GM19397 (cell line): ENCODE measurements around the gene DTWD2.

Experiments used
- ATAC-seq: cut with Tn5 transposase; IDR thresholded peaks from one replicate; pipeline ENCODE4 v1.9.1; 2021; ENCODE audit warnings: mild to moderate bottlenecking, moderate library complexity; ENCODE audit not compliant: unreplicated experiment

The DTWD2 gene, protein sequence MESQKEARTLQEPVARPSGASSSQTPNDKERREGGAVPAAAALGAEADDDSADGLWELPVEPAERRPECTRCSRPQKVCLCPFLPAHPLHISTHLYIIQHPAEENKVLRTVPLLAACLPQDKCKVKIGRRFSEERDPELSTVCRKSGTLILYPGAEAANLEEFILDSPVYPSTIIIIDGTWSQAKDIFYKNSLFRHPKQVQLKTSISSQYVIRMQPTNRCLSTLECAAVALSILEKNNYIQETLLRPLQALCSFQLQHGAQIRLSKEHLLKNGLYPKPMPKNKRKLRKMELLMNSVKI

DNA sequence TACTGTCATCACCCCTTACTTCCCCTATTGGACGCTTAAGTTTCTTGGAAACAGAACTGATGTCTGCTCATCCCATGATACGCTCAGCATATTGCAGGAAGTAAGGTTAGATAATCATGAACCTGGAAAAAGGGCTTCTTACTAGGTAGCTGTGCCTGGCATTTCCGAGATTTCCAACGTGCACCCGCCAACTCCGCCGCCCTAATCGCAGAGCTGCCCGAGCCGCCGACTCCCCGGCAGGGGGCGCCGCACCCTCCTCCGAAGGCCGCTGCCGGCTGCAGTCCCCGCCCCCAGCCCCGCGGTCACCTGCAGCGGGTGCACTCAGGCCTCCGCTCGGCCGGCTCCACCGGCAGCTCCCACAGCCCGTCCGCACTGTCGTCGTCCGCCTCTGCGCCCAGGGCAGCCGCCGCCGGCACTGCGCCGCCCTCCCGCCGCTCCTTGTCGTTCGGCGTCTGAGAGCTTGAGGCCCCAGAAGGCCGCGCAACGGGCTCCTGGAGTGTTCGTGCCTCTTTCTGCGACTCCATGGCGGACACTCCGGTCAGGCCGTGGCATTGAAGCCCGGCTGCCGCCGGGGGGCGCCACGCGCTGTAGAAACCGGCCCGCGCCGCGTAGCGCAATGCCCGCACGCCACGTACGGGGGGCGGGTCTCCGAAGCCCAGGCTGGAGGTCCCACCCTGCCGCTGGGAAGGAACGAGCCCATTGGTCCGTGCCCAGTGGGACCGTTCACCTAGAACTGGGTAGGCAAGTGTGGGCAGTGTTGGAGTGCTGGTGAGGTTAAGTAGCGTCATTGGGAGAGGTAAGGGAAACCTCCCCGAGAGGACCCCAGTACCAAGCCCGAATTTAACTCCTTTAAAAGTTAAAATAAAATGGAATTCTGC, at the start of gene DTWD2:
Gene DTWD2, minus strand, starts transcription at position 560 of the 878 bp plus-strand sequence. Its CDS starts 36 bp downstream, at position 524.
- peak; percentile 92 for ATAC-seq

DNA sequence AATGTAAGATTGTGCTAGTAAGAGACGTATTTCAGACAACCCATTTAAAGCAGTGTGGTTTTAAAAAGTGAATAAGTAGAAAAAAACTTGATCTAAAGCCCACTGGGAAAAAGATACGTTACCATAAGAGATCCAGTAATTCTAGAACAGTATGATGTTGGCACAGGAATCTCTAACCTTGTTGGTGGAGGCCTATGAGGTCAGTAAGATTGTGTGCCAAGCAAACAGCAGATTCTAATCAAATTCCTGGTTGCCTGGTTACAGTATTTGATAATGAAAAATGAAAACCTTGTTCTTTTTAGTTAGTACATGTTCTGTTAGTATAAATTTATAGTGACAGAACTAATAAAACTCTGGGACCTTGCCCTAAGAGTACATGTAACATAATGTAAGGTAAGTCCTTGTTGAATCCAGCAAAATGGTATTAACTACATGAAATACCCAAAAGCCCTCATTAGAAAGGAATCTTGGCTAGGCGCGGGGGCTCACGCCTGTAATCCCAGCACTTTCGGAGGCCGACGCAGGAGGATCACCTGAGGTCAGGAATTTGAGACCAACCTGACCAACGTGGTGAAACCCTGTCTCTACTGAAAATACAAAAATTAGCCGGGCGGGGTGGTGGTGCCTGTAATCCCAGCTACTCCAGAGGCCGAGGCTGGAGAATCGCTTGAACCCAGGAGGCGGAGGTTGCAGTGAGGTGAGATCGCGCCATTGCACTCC, 49.3 kb upstream of the DTWD2 start:
- no peak for ATAC-seq

DNA sequence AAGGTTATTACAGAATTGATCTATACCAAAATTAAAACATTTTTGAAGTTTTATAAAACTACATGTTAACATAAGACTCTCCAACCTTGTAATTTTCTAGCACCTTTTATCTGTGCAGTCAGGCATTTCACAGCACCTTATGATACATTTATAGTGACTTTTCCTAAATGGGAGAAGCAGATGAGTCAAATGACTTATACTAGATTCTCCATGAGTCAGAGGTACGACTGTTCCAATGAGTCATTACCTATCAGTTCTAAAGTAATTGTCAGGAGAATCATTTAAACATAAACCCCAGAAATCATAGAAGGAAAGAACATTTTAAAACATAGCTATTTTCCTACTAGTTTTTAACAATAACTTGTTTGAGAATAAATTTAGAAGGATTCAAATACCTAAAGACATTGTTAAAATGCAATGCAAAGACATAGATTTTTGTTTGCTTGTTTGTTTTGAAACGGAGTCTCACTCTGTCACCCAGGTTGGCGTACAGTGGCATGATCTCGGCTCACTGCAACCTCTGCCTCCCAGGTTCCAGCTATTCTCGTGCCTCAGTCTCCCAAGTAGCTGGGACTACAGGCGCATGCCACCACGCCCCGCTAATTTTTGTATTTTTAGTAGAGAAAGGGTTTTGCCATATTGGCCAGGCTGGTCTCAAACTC, 47.9 kb upstream of the DTWD2 start:
- no peak for ATAC-seq

DNA sequence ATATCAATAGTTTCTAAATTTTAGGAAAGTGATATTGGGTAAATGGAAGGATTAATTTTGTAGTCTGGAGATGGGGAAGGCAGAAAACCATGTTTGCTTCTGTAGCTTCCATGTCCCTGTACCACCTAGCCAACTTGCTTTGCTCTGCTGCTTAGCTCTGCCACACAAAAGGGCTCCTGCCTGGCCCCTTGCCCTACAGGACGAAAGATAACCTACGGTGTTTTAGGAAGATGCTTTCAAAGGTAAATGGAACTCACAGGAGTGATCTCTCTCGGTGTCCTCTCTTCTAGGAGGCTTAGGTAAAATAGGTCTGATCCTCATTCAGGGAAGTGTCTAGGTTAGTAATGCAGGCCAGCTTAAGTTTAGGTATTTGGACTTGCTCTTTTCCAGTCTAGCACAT, 44.8 kb upstream of the DTWD2 start:
- no peak for ATAC-seq

DNA sequence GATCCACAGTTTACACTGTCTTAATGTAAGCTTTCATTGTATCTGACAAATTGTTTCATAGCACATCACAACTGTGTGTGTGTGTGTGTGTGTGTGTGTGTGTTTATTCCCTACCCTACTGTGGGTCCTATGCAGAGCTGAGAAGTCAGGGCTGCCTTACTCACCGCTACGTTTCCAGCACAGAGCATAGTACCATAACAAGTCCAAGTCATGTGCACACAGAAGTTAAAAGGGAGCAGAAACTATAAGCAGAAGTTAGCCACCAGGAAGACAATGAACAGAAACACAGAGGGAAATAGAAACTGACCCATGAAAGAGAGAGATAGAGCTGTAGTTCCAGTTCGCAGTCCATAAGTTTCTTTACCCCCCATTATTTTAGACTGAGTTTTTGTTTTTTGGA, 44.3 kb upstream of the DTWD2 start:
- peak; percentile 33 for ATAC-seq

DNA sequence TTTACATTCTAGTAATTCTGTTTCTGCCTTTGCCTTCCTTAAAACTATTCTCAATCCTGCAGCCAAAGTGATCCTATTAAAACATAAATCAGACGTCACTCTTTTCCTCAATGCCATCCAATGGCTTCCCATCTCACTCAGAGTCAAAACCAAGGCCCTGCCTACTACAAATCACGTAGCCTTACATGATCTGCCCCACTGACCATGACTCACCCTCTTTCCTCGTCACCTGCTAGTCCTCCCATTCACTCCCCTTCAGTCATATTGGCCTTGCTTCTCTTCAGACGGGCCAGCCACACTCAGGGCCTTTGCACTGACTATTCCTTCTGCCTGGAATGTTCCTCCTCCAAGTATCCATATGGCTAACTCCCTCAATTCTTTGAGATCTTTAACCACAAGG, 43.6 kb upstream of the DTWD2 start:
- ATAC-seq: peak; percentile 48

DNA sequence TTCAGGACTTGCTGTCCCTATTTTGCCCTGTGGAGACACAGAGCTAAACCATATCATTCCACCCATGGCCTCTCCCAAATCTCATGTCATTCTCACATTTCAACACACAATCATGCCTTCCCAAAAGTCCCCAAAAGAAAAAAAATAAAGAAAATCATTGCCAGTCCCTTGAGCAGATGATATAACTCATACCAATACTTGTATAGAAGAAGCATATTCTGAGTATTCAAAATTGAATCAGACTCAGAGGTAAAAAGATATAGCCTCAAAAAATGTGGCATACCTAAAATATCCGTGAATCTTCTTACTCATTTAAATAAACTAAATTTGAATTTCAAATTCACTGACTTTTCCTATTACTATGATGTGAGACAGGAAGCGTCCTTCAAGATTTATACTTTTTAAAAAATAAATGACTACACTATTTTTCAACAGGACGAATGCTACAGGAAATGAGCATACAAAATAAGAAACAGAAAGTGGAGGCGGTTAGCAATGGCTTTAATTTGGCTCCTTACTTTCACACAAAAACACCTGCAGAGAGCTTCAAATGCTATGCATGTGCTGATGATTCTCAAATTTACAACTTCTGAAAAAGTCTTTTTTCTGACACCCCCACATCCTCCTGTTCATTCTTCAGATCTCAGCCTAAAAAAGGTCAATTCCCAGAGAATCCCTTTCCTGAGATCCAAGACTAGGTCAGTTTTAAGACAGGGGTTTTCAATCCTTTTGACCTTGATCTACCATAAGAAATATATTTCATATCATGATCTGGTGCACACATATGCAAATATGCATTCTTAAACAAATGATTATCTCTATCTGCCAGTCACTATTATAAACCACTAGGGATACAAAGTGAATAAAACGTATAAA, 42.9 kb upstream of the DTWD2 start:
- ATAC-seq: peak; percentile 75

DNA sequence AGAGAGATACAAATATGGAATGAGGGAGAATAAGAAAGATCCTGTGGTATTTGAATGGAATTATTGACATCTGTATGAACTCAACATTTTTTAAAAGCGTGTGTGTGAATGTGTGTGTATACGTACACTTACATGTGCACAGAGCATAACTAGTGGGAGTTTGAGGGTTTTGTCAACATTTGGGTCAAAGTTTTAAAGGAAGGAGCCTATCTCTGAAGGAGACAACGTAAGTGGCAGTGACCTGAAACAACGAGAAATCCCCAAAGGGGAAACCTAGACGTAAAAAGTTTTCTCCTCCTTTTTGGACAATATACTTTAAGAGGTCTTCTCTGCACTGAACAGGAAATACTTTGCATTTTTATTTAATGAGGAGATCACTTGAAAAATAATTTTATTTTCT, 40.2 kb upstream of the DTWD2 start:
- ATAC-seq: no peak

DNA sequence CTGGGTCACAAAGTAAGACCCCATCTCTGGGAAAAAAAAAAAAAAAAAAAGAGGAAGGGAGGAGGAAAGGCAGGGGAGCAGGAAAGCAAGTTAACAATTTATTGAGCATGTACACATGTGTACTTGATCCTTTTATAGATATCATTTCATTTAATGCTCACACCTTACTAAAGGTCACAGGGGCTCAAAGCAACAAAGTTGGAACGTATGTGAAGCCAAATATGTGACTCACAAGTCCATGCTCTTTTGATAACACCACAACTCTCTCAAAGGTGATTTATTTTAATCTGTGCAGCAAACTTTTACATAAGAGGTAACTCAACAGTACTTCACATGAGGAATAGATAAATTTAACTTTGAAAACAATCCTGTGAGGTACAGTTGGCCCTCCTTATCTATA, 34.4 kb upstream of the DTWD2 start:
- ATAC-seq: no peak

DNA sequence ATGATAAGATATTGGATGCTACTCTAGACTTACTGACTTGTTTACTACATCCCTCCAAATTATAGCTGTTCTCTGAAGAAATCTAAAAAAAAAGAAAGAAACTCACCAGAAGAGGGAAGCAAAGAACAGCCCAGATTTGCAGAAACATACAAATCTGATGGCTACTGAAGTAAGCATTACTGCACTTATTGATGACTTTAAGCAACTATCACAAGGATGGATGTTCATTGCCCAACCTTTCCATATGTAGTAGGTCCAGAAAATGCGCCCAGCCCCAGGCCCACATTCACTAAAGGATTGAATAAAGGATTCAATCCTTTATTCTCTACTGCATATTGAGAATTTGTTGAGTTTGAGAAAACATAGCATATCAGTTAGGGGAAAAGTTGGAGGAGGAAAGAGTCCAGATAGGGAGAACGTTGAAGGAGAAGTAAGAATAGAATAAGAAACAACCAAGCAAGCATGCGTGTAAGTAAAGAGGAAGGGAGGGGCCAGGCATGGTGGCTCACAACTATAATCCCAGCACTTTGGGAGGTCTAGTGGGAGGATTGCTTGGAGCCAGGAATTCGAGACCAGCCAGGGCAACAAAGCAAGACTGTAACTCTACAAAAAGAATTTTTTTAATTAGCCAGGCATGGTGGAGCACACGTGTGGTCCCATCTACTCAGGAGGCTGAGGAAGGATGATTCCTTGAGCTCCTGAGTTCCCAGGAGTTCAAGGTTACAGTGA, 33.8 kb upstream of the DTWD2 start:
- peak; percentile 61 for ATAC-seq

DNA sequence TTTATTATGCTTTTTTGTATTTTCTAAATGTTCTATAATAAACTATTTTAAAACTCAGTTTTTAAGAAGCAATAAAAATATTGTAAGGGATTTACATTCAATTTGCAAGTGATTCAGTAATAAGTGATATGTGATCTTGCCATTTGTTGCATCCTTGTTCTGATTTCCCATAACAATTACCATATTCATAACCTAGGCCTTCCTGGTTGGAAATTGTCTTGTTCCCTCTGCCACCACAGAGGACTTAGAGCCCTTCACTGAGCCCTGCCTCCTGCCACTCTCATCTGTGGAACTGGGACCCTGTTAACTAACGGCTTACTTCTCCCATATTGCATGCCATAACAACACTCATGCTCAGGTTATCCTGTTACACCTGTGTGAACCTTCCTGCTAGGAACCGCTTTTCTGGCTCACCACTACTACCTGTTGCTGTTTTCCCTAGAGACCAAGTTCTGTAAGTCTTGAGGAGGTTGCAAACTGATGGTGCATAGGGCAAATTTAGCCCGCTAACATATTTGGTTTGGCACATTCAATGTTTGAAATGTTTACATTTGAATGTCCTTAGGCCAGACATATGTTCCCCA, 32.9 kb upstream of the DTWD2 start:
- ATAC-seq: peak; percentile 4

DNA sequence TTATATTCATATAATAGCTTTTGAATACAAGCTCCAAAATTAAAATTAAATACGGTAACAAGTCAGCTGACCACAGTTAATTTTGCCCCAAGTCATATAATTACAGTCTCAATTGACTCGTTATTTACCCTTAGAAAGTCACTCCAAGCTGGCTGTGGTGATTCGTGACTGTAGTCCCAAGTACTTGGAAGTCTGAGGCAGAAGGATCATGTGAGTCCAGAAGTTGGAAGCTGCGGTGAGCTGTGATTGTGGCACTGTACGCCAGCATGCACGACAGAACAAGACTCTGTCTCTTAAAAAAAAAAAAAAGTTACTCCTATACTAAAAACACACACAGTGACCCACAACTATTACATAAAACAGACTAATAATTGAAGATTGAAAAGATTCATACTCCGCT, 31.6 kb upstream of the DTWD2 start:
- no peak for ATAC-seq

DNA sequence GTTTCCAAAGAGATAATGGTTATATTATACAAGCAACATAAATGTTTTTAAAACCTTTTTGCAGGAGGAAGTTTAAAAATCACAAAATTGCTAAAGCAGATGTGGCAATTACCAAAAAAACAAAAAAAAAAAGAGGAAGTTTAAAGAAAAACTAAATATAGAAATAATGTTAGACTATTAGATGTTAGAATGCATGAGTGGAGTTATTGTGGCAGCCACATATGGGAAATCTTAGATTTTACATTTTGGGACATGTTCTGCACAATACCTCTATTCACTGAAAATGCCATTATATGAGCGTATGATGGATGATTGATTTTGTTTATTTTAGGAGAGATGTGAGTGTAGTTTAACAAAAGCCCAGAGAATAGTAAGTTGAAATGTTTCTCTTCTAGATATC, 31.2 kb upstream of the DTWD2 start:
- no peak for ATAC-seq

DNA sequence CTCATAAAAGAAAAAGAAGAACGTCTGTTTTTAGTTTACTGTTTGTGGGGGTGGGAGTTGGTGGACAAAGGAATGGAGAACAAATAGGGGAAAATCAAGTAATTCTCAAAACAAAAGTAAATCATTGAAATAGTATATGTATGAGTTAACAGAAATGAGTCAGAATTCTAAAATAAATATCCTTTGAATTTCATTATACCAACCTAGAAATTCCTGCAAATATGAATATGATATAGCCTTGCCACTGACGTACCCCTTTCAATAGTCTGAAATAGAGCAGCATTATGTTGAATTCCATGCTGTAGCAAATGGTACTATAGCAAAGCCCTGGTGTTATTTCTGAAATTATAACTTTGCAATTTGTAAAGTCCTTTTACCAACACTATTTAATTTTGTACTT, 29.6 kb upstream of the DTWD2 start:
- no peak for ATAC-seq

DNA sequence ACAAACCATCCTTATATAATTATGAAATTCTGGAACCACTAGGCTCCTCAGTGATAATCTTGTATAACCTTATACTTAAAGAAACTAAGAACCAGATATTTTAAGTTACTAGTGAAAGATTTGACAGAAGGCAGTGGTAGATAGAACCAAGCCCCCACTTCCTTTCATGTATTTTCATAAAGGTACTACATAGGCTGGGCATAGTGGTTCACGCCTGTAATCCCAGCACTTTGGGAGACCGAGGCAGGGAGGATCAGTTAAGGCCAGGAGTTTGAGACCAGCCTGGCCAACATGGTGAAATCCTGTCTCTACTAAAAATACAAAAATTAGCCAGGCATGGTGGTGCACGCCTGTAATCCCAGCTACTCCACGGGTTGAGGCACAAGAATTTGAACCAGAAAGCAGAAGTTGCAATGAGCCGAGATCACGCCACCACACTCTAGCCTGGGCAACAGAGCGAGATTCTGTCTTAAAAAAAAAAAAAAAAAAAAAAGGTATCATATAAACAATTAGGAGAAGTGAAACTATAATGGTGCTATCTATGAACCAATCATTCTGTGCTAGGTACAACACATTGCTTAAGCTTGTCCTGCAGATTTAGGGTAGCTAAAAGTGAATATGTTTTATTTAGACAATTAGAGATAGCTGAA, 27.9 kb upstream of the DTWD2 start:
- peak; percentile 69 for ATAC-seq

DNA sequence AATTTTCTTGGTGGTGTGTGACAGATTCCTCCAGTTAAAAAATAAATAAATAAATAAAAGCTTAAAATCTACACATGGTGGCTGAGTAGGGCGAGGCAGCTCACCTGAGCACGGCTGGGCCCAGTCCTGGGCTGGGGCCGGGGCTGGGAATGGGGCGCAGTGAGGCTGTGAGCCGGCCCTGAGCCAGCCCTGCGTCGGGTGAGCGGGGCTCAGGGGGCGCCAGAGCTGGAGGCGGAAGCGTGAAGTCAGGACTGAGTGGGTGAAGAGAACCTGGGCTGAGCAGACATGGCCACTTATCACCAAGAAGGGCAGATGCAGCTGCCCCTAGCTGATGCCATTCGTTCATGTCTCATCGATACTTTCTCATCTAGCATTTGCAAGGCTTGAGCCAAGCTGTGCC, 22.8 kb upstream of the DTWD2 start:
- ATAC-seq: no peak

DNA sequence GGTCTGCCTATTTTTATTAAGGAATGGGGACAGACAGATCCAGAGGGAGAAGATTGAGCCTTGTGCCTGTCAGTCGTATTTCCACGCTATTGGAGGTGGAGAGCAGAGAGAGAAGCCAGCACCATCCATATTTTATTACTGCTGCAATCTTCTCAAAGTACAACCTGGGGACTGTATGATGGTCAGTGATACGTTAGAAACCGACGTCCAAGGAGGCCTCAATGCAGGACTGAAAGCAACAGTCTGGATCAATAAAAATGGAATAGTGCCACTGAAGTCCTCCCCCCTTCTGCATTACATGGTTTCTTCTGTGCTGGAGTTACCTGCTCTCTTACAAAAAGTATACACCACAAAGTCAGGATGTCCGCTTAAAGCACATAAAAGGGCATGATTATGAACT, 21.9 kb upstream of the DTWD2 start:
- ATAC-seq: no peak

DNA sequence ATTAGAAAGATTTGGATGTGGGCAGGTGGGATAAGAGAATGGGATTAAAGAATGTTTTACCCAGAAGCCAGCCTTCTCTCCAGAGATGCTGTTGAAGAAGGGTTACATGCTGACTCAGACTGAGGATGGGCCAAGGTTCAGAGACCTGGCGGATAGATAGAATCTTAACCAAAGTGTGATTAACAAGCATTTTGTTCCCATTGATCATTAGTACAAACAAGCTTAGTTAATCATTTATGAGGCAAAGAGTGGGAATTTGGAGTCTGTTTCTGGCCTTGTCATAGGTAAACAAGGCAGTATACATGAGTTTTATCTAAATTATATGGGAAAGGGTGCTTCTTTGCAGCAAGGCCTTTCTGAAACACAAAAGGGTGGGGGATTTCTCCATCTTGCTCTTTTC, 20.8 kb upstream of the DTWD2 start:
- no peak for ATAC-seq

DNA sequence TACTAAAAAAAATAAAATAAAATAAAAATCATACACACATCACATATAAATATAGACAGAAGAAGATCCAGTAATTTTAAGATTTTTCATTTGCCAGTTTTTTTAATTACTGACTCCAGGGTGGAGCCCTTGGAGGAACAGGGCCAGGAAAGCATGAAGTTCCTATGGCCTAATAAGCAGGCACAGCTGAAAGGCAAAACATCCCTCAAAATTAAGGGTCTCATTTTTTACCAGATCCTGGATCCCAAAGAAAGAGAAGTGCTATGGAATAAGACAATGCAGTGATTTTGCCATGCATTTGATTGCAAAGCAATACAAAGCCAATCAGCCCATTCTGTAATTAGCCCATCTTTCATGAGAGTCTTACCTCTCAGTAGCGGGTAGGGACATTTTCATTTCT, 11.3 kb upstream of the DTWD2 start:
- ATAC-seq: no peak
